IMR-90 (cell line): Measurements from ENCODE around the gene BCL2L13. TPM values are rescaled to one million over a fixed set of nuclear protein-coding genes. Genes with fewer than 3 reads are reported as not detected.

ENCODE experiments used
- ATAC-seq: fragments of 200-7000 bp; cut with Tn5 transposase; 2 replicates; pipeline ENCODE4 v1.9.1; 2020; ENCODE audit warnings: low read depth, mild to moderate bottlenecking, moderate library complexity
- BruUV-seq: library from RNA; stranded (reverse); fragments of 400-500 nt; replicated peaks from 2 replicates; lab custom pipeline; 2021; lab: Mats Ljungman, UMichigan
- CTCF ChIA-PET: fragments of 300-600 bp; formaldehyde crosslinking; extraction: SDS; loops from one replicate; lab custom pipeline; 2021; ENCODE audit warnings: antibody characterized with exemption; lab: Yijun Ruan, JAX
- POLR2A ChIA-PET: fragments of 300-600 bp; sonication (Branson Sonifier 250); formaldehyde crosslinking; loops from one replicate; lab custom pipeline; 2022; ENCODE audit warnings: antibody characterized with exemption; ENCODE audit not compliant: unreplicated experiment; lab: Charles Lee
- DNase-seq: peaks from one replicate; pipeline ENCODE4 v3.0.0; 2013
- H2AFZ ChIP-seq: replicated peaks from 2 replicates; pipeline ENCODE3; 2013; ENCODE audit warnings: low read length, mild to moderate bottlenecking; ENCODE audit not compliant: poor library complexity
- H2AK5ac ChIP-seq: 2 replicates; pipeline ENCODE4 v1.6.1; 2013; ENCODE audit warnings: low read depth, low read length, inconsistent platforms
- H2AK9ac ChIP-seq: replicated peaks from 2 replicates; pipeline ENCODE3; 2013; ENCODE audit warnings: mild to moderate bottlenecking, low read depth, low read length, moderate library complexity; ENCODE audit not compliant: poor library complexity
- H2BK120ac ChIP-seq: 2 replicates; pipeline ENCODE4 v1.6.1; 2013; ENCODE audit warnings: low read depth, low read length, inconsistent platforms
- H2BK15ac ChIP-seq: 3 replicates; pipeline ENCODE4 v1.6.1; 2013; ENCODE audit warnings: low read depth, low read length, inconsistent platforms
- H2BK20ac ChIP-seq: 2 replicates; pipeline ENCODE4 v1.6.1; 2013; ENCODE audit warnings: low read depth, mild to moderate bottlenecking, inconsistent platforms, low read length, moderate library complexity
- H2BK5ac ChIP-seq: 2 replicates; pipeline ENCODE4 v1.6.1; 2013; ENCODE audit warnings: mild to moderate bottlenecking, low read depth, low read length, inconsistent platforms; ENCODE audit not compliant: poor library complexity, severe bottlenecking
- H3K14ac ChIP-seq: replicated peaks from 2 replicates; pipeline ENCODE4 v1.6.1; 2013; ENCODE audit warnings: low read depth, low read length, inconsistent platforms
- H3K18ac ChIP-seq: 2 replicates; pipeline ENCODE4 v1.6.1; 2013; ENCODE audit warnings: low read depth, low read length, control low read depth
- H3K23ac ChIP-seq: 2 replicates; pipeline ENCODE4 v1.6.1; 2013; ENCODE audit warnings: low read depth, low read length, inconsistent platforms
- H3K27ac ChIP-seq: 2 replicates; pipeline ENCODE4 v1.5.1; 2013; ENCODE audit warnings: mild to moderate bottlenecking, control low read depth, low read length; ENCODE audit not compliant: insufficient read depth
- H3K27me3 ChIP-seq: 2 replicates; pipeline ENCODE4 v1.6.1; 2013; ENCODE audit warnings: low read length; ENCODE audit not compliant: control insufficient read depth, insufficient read depth
- H3K36me3 ChIP-seq: 2 replicates; pipeline ENCODE4 v1.6.1; 2013; ENCODE audit warnings: low read length, mixed read lengths; ENCODE audit not compliant: control insufficient read depth, insufficient read depth
- H3K4ac ChIP-seq: 2 replicates; pipeline ENCODE4 v1.6.1; 2013; ENCODE audit warnings: low read depth, low read length, inconsistent platforms
- H3K4me1 ChIP-seq: 2 replicates; pipeline ENCODE4 v1.6.1; 2013; ENCODE audit warnings: low read length, mixed read lengths; ENCODE audit not compliant: control insufficient read depth, insufficient read depth
- H3K4me2 ChIP-seq: 2 replicates; pipeline ENCODE4 v1.6.1; 2013; ENCODE audit warnings: low read depth, mild to moderate bottlenecking, control low read depth, low read length, moderate library complexity
- H3K4me3 ChIP-seq: 2 replicates; pipeline ENCODE4 v1.5.1; 2013; ENCODE audit warnings: low read depth, mild to moderate bottlenecking, control low read depth, low read length, moderate library complexity; ENCODE audit not compliant: insufficient read depth
- H3K56ac ChIP-seq: 2 replicates; pipeline ENCODE4 v1.6.1; 2013; ENCODE audit warnings: low read length, inconsistent platforms; ENCODE audit not compliant: insufficient read depth; ENCODE audit errors: extremely low read depth
- H3K79me1 ChIP-seq, 2 experiments: 2 replicates each; pipeline ENCODE4 v1.6.1; 2013; ENCODE audit warnings: low read length in 2 of 2, inconsistent platforms in 1 of 2, low read depth in 1 of 2
- H3K9ac ChIP-seq: 2 replicates; pipeline ENCODE4 v1.6.1; 2013; ENCODE audit warnings: low read depth, low read length, control low read depth
- H3K9me1 ChIP-seq: 2 replicates; pipeline ENCODE4 v1.6.1; 2013; ENCODE audit warnings: low read length, inconsistent platforms; ENCODE audit not compliant: insufficient read depth
- H3K9me3 ChIP-seq: 2 replicates; pipeline ENCODE4 v1.6.1; 2013; ENCODE audit warnings: low read length; ENCODE audit not compliant: control insufficient read depth, insufficient read depth
- H4K20me1 ChIP-seq: 2 replicates; pipeline ENCODE4 v1.6.1; 2013; ENCODE audit warnings: low read length, inconsistent platforms; ENCODE audit not compliant: insufficient read depth
- H4K5ac ChIP-seq: 2 replicates; pipeline ENCODE4 v1.6.1; 2013; ENCODE audit warnings: mild to moderate bottlenecking, low read depth, low read length, control low read depth
- H4K8ac ChIP-seq, 2 experiments: 2 replicates each; pipeline ENCODE4 v1.6.1; 2013; ENCODE audit warnings: low read depth in 2 of 2, low read length in 2 of 2, control low read depth in 1 of 2, inconsistent platforms in 1 of 2
- H4K91ac ChIP-seq: 2 replicates; pipeline ENCODE4 v1.6.1; 2013; ENCODE audit warnings: low read depth, low read length, inconsistent platforms; ENCODE audit not compliant: insufficient read depth
- BHLHE40 ChIP-seq: fragments of 150-350 bp; IDR thresholded peaks from 2 replicates; pipeline ENCODE4 v1.6.1; 2016; ENCODE audit warnings: mild to moderate bottlenecking, low read depth, low read length
- POLR2A ChIP-seq: IDR thresholded peaks from 2 replicates; pipeline ENCODE4 v1.6.1; 2012; ENCODE audit warnings: mild to moderate bottlenecking, low read depth, low read length
- RAD21 ChIP-seq: IDR thresholded peaks from 2 replicates; pipeline ENCODE4 v1.6.1; 2012; ENCODE audit warnings: low read length, improper control_type of control experiment
- WGBS, 2 experiments: methylation state at CpG; one replicate each; pipeline versions ENCODE4 v1.1.5 to v1.1.7; 2013; ENCODE audit warnings: missing lambda C conversion rate in 2 of 2; ENCODE audit not compliant: insufficient read length in 1 of 2; ENCODE audit errors: extremely low coverage in 2 of 2; 5-methylcytosine and 5-hydroxymethylcytosine counted together
- dilution Hi-C: fragments of 300-500 bp; cut with HindIII; formaldehyde crosslinking; loops from one replicate; pipeline ENCODE4 v1.14.3; 2018; ENCODE audit warnings: low sequenced_read_pairs; ENCODE audit not compliant: unreplicated experiment
- in situ Hi-C: fragments of 300-500 bp; cut with MboI; formaldehyde crosslinking; loops from 3 replicates; pipeline ENCODE4 v1.14.3; 2019; ENCODE audit warnings: low sequenced_read_pairs, inconsistent platforms, mixed read lengths
- intact Hi-C: fragments of 100-400 bp; cut with micrococcal nuclease; formaldehyde crosslinking; loops from 2 replicates; pipeline ENCODE4 v1.10.0; 2022
- polyA plus RNA-seq, 3 experiments: library from polyadenylated mRNA; depleted of rRNA; stranded (reverse); fragments of >200 nt; gene quantifications; 2 replicates each; pipeline ENCODE4 v1.2.3, GENCODE V29; 2012; ENCODE audit warnings: low replicate concordance in 1 of 3
- total RNA-seq: library from RNA; depleted of rRNA; stranded (reverse); fragments of >200 nt; gene quantifications from 2 replicates; pipeline ENCODE4 v1.2.3, GENCODE V29; 2012

Gene BCL2L13
- total and polyA plus RNA-seq, 2 of the 4 experiments (the other 2 are of a cell fraction): 42.6 to 86.7 TPM

GRCh38 chr22:17672417-17672991, 33.9 kb downstream of the BCL2L13 start:
- Histone ChIP-seq H3K4me1 (peaks cover 7% of the 10 kb centered on the region; the same call in 1 of the 2 replicates), H4K91ac (peak overlapping the region; percentile 20; the same call in 1 of the 2 replicates), H3K27ac (no peak overlapping the region), H2AK9ac (no peak overlapping the region), H2BK15ac (no peak overlapping the region), H4K20me1 (peaks cover 4% of the 10 kb centered on the region; the same call in 1 of the 2 replicates), H3K4me3 (no peak overlapping the region), H2BK120ac (peak overlapping the region; percentile 24; the same call in 1 of the 2 replicates), H4K8ac (peak overlapping the region in 1 of 2 experiments; percentile 42; a peak in 1 of 4 replicates), H3K18ac (peak overlapping the region; percentile 56; the same call in 1 of the 2 replicates), H3K4me2 (peak overlapping the region; percentile 73), H2BK20ac (peak overlapping the region; percentile 53; the same call in 1 of the 2 replicates), H2AK5ac (no peak overlapping the region), H3K79me1 (peaks cover 25 to 45% of the 10 kb centered on the region in 2 experiments), H2AFZ (no peak overlapping the region), H2BK5ac (peak overlapping the region; percentile 49), H3K27me3 (no peaks in the 10 kb centered on the region), H3K9ac (no peak overlapping the region), H4K5ac (peak overlapping the region; percentile 7; the same call in 1 of the 2 replicates), H3K56ac (no peak overlapping the region; the same call in 1 of the 2 replicates), H3K23ac (peak overlapping the region; percentile 14), H3K36me3 (peaks cover 4% of the 10 kb centered on the region; the same call in 1 of the 2 replicates), H3K4ac (peak overlapping the region; percentile 12; the same call in 1 of the 2 replicates), H3K14ac (peak overlapping the region; percentile 23; the same call in 1 of the 2 replicates), H3K9me3 (no peaks in the 10 kb centered on the region), H3K9me1 (peaks cover 8% of the 10 kb centered on the region)
- no peak for TF ChIP-seq RAD21
- TF ChIP-seq POLR2A: no peak
- no peak for TF ChIP-seq BHLHE40
- ChIA-PET POLR2A (interaction anchor here (1.1 kb wide), 1 partner anchor 35 kb away, joined by 5 read pairs; no protein-coding TSS in a partner anchor), CTCF (interaction anchor here (0.9 kb wide), 1 partner anchor 114 kb away, joined by 4 read pairs; no protein-coding TSS in a partner anchor)
- in situ Hi-C loops (no loop called here), intact Hi-C loops (no loop called here), dilution Hi-C loops (no loop called here)
- DNase-seq: peak; percentile 37
- 50% methylated on average over 1 of the region's 2 CpGs; no CpG with 5 or more reads in 1 of the 2 experiments for WGBS, 2 experiments
- BruUV-seq: no TSS peak
- peak; percentile 80 for ATAC-seq
